Raji (cell line): Measurements from ENCODE around the gene D2HGDH.

Experiments
- POLR2A ChIP-seq: IDR thresholded peaks from 2 replicates; pipeline ENCODE4 v1.6.1; 2011; ENCODE audit warnings: low read depth, low read length, control low read depth; ENCODE audit not compliant: insufficient read depth

D2HGDH gene

DNA sequence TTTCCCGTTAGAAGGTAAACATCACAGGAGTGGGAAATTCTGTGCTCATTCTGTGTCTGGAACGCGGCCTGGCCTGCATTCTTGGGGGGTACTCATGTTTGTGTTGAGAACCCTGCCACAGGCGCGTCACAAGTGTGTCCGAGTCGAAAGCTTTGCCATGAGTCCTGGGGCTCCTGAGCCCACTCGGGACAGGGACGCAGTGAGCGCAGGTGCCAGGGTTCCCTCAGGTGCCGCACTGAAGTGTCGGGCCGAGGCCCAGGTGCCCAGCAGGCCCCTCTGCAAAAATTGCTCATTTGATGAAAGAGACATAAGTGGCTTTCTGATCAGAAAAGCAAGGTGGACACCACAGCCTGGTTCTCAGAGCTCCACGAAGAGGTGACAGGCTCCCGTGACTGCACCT is 4.7 kb downstream of the D2HGDH start:
- no peak for TF ChIP-seq POLR2A

DNA sequence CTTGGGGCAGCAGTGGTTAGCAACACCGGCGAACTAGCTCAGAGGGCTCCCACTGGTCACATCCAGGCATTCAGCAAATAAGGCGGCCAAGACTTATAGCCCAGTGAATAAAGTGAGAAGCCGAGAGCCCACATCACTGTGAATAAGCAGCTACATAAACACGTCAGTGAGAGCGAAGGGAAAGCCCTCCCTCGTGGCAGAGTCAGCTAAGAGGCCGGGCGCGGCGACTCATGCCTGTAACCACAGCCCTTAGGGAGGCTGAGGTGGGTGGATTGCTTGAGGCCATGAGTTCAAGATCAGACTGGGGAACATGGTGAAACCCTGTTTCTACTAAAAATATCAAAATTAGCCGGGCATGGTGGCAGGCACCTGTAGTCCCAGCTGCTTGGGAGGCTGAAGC is 5.2 kb downstream of the D2HGDH start:
- no peak for TF ChIP-seq POLR2A

DNA sequence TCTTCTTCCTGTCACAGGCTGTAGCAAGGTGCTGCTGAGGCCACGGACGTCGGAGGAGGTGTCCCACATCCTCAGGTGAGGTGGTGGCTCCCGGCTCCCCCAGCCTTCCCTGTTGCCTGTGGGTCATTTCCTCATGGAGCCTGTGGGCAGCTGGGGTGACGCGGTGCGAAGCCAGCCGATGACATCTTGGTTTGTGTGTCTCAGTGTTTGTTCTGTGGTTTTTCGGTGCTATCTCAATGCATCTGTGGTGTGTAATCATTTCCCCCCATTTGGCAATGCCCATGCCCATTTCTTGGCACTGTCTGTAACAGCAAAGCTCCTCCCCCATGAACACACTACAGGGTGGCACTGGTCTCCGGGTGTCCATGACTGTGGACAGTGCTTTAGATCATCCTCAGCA is 6.6 kb downstream of the D2HGDH start:
- no peak for TF ChIP-seq POLR2A

DNA sequence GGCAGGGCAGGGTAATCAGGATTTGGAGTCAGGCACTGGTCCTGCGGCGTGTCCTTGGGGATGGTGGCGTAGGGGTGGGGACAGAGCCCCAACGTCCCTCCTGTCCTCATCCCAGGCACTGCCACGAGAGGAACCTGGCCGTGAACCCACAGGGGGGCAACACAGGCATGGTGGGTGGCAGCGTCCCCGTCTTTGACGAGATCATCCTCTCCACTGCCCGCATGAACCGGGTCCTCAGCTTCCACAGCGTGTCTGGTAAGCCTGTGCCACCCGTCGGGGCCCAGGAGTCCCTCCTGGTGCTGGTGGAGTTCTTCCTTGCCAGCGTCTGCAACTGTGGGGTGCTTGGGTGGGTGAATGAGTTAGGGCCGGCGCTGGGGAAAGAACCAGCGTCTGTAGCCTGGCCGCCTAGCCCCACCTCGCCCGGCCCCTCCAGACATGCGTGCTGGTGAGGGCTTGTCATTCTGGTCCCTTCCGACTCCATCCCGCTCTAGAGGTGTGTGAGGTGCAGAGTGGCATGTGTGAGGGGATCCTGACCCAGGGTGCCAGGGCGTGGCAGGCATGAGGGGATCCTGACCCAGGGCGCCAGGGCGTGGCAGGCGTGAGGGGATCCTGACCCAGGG is 8.0 kb downstream of the D2HGDH start:
- TF ChIP-seq POLR2A = no peak

DNA sequence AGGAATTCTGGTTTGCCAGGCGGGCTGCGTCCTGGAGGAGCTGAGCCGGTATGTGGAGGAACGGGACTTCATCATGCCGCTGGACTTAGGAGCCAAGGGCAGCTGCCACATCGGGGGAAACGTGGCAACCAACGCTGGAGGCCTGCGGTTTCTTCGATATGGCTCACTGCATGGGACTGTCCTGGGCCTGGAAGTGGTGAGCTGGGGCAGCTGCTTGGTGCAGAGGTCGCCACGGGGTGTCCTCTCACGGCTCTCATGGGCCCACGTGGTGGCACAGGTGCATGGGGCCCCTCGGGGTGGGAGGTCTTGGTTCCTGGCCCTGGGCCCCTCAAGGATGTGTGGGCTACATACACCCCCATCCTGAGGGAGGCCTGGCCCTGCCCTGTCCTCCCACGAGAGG is 9.2 kb downstream of the D2HGDH start:
- no peak for TF ChIP-seq POLR2A

DNA sequence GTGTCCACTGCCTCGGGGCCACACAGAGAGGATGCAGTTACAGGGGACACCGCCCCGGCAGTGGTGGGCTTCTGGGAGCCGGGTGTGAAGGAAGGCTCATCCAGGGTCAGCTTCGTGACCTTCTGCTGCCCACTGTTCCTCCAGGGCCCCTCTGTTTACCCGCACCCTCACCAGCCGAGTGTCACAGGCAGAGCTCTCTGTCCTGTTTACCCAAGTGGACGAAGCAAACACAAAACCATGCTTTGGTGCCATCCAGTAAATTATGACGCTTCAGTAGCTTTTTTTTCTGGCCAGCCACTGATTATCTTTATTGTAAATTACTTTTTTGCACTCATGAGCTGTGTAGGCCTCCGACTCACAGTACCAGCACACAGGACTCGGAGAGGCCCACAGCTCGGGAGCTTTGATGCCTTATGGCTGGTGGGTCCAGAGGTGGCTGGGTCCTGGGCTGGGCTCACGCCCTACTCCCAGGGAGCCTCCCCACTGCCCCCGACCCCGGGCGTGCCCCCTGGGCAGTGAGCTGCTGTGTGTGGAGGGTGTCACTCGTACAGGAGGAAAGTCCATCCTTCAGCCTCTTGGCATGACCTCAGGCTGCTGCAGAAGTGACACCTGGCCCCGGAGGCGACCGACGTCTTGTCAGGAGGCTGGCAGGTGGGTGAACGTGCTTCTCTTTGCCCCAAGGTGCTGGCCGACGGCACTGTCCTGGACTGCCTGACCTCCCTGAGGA is 9.8 kb downstream of the D2HGDH start:
- no peak for TF ChIP-seq POLR2A

DNA sequence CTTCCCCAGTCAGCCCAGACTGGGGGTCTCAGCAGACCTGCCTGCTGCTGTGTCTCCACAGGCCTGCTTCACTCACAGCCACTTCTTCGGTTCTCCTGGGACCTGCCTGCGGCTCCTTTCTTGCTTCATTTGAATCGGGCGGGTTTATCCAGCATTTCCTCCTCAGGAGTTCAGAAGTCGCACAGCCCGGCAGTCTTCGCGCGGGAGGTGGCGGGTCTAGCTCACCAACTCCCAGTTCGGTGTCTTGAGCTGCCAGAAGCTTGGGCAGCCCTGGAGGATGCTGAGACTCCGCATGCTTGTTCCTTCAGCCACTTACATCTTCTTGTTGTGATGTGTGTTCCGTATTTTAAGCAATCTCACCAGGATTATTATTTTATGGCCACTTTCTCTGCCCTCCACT is 10.8 kb downstream of the D2HGDH start:
- no peak for TF ChIP-seq POLR2A

DNA sequence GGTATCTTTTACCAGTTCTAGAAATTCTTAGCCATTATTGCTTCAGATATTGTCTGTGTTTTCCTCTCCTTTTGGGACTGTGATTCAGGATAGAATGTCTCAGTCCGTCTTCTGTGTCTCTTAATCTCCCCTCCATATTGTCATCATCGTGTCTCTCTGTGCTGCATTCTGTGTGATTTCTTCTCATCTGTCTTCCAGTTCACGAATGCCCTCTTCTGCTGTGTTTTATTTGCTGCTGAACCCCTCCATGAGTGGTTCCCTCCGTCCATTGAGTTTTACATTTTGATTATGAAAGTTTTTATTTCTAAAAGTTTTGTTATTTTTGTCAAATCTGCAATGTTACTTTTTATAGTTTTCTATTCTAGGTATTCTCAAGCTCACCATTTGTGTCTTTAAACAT is 11.7 kb downstream of the D2HGDH start:
- TF ChIP-seq POLR2A = no peak

DNA sequence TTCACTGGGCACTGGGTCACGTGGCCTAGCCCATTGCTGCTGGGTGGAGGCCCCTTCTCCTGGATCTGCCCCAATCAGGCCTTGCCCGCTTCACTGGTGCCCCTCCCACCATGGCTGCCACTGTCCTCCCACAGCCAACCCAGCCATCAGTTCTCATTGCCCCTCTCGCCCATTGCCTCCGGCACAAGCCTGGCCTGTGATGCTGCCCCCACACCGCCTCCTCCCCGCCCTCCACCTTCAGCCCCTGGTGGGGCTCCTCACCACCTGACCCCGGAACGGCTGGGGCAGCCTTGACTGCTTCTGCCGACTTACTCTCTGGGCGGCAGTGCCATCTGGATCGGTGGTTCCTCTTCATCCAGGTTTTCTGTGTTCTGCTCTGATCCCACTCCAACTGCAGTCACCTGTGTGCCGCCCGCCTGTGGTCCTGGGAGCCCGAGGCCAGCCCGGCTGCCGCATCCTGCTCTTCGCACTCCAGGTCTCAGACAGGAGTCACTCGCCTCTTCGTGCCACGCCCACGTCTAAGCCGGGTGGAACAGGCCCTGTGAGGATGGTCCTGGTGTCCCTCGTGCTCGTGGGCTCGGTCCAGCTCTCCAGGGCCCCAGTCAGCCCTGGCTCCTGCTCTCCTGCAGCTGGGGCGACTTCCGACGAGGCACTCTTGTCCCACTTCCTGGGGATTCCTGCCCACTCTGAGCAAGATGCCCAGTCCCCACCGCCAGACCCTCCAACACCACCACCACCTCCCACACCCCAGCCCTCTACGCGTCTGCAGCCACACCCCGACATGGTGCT is 14.2 kb downstream of the D2HGDH start:
- no peak for TF ChIP-seq POLR2A

DNA sequence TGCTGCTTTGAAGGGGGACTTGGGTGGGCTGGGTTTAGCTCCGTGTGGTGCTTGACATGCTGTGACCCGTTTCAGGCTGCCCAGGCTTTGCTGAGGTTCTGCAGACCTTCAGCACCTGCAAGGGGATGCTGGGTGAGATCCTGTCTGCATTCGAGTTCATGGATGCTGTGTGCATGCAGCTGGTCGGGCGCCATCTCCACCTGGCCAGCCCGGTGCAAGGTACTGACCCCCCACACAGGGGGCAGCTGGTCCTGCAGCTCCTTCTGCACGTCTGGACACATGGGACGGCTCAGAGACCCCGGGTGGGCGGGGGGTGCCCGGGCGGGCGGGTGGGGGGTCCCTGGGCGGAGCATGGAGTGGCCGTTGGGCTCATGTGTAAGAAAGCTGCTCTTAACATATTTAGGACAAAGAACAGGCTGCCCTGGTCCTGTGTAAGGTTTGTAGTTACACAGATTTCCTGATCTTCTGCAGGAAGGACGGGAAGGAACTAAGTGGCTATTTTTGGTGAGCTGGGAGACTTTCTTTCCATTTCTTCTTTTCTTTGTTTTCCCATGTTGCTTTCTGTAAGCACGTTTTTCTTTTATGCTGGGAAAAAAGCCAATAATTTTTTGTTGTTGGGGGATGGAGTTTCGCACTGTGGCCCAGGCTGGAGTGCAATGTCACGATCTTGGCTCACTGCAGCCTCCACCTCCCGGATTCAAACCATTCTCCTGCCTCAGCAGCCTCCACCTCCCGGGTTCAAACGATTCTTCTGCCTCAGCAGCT is 15.8 kb downstream of the D2HGDH start:
- no peak for TF ChIP-seq POLR2A

DNA sequence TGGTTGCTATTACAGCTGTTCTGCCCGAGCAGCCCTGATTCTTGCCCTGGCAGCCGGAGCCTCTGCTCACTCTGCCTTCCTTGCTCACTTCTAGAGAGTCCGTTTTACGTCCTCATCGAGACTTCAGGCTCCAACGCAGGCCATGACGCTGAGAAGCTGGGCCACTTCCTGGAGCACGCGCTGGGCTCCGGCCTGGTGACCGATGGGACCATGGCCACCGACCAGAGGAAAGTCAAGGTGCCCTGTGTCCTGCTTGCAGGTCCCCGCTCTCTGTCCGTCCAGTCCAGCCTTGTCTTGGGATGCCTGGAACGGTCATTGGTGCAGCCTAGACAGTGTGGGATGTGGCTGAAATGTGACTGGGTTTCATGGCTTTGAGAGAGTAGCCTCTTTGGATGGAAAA is 16.7 kb downstream of the D2HGDH start:
- no peak for TF ChIP-seq POLR2A

DNA sequence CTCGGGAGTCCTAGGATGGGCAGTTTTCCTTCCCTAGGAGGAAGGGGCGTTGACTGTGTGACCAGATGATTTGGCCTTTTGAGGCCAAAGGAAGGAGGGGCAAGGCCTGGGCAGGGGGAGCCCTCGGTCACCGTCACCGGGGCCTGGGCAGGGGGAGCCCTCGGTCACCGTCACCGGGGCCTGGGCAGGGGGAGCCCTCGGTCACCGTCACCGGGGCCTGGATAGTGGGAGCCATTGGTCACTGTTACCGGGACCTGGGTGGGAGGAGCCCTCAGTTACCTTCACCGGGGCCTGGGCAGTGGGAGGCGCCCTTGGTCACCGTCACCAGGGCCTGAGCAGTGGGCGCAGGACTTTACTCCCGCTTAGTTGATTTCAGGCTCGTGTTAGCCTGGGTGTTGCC is 17.3 kb downstream of the D2HGDH start:
- no peak for TF ChIP-seq POLR2A

DNA sequence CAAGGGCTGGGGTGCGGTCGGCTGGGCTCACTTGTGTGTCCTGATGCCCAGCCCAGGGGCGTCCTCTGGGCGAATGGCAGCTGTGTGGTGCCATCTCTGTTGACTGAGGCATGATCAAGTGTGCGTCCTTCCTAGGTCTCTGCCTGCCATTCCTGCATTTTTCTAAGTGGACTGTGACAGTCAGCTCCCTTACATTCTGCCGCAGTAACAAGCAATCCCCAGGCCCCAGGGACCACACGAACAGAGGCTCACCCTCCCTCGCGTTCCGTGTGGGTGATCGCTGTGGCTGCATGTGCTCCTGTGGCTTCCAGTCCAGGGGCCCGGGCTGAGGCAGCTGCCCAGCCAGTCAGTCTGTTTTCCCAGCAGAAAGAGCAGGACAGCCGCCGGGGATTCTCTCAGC is 17.8 kb downstream of the D2HGDH start:
- no peak for TF ChIP-seq POLR2A

DNA sequence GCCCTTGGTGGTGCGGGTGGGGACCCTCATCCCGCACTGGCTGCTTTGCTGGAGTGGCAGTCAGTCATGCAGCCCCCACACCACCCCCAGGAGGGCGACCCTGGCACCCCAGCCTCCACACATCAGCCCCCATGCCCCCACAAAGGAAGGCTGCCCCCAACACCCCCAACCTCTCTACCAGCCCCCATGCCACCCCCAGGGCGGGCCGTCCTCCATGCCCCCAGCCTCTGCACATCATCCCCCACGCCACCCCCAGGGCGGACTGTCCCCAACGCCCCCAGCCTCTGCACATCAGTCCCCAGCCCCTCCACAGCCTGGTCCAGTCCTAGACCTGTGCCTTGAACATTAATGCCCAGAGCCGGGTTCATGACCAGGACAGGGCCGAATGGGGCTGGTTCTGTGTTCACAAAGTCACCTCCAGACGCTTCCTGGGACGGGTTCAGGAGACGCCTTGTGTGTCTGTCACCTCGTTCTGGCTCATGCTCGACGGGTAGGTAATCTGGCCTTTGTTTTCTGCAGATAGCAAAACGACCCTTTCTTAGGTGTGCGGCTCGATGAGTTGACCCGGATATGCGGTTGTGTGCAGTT is 18.4 kb downstream of the D2HGDH start:
- TF ChIP-seq POLR2A = no peak

DNA sequence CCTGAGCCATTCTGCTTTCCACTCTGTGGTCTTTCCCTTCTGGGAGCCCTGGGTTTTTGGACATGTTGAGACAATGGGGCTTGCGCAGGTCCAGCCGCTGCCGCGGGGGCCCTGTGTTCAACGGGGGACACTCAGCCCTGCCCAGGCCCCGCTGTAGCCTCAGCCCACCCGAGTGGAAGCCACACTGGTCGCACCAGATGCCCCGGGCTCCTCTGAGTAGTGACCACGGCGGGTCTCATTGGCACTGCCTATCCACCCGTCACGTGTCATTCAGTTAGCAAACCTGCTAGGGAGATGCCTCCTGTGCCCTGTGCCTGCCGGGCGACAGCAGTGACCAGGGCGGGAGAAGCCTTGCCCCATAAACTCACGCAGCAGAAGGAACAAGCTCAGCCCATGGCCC is 19.1 kb downstream of the D2HGDH start:
- no peak for TF ChIP-seq POLR2A
